NK-92 (cell line): ENCODE measurements around the gene TPST1.
"Not testable (repeated sequence)": the region's sequence is repeated elsewhere in the genome, so short reads cannot be mapped to it uniquely, and the experiment has no call there.

Source experiments
- DNase-seq: peaks from one replicate; lab custom pipeline; 2025; ENCODE audit not compliant: unreplicated experiment; lab: John Stamatoyannopoulos, UW

TPST1 gene

GRCh38 chr7:66324985-66325384, 119.9 kb downstream of the TPST1 start:
- DNase-seq: not testable (repeated sequence)

DNA sequence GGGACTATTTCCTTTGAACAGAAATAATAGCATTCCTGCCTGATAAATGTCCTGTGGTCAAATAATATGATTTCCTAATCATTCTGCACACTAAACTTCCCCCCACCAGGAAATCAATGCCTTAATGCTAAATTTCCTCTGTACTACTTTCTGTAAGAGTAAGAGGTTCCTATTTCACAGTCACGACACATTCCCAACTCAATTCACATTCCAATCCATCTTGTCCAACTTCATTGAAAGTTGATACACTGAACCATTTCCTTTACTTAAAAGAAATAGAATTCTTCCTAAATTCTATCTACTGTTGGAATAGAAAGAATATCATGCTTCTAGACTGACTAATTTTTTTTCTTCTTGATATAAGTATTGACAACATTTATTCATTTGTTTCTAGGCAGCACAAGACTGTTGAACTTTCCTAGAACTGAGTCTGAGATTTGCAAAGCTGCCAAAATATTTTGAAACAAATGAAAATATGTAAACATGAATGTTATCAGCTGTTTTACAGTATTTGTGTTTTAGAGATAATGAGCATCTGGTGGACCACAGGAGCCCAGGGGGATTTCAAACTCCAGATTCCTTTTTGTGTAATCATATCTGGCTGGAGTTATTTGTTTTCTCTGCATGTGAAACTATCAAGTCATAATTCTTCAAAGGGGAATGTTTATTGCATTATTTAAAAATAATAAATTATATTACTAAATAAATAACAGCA, 121.5 kb downstream of the TPST1 start:
- no peak for DNase-seq

DNA sequence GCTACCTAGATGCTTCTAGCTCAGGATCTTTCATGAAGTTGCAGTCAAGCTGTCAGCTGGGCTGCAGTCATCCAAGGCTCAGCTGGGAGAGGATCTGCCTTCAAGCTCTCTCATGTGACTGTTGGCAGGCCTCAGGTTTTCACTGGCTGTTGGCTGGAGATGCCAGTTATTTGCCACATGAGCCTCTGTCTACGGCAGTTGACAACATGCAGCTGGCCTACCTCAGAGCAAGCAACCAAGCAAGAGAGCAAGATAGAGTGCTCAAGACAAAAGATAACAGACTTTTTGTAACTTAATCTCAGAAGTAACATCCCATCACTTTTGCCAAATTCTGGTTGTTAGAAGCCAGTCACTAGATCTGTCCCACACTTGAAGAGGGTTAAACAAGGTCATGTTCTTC, 125.8 kb downstream of the TPST1 start:
- no peak for DNase-seq

DNA sequence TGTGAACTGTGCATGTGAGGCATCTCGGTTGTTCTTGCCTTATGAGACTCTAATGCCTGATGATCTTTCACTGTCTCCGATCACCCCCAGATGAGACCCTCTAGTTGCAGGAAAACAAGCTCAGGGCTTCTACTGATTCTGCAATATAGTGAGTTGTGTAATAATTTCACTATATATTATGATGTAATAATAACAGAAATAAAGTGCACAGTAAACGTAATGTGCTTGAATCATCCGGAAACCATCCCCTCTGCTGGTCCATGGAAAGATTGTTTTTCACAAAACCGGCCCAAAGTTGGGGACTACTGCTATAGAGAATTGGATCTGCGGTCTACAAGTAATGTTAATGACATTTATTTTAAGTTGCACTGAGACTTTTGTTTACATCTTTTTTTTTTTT, 126.7 kb downstream of the TPST1 start:
- DNase-seq: no peak

DNA sequence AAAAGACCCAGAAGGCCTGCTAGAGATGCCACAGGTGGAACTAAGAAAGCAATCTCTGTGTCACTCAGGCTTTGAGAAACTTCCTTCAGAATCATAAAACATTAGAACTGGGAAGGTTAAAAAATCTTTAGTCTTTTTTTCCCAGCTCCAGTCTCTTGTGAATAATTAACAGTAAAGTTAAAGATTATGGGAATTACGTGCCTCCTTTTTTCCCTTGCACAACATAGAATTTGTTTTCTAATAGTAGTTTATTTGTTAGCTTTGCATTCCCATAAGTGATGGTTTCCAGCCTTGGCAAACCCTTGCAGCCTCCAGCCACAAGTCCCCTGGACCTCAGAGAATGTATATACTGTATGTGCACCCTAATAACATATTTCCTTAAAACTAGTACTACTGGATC, 128.3 kb downstream of the TPST1 start:
- DNase-seq: no peak

DNA sequence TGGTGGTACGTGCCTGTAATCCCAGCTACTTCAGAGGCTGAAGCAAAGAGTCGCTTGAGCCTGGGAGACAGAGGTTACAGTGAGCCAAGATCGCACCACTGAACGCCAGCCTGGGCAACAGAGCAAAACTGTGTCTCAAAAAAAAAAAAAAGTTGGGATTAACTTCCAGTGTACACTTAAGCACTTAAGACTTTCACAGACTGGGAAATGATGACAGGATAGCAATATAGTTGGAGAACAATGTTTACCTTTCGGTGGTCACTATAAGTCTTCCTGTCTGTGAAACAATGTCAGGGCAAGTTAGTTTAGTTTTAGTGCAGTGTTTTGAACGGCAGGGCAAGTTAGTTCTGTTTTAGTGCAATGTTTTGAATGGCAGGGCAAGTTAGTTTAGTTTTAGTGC, 130.2 kb downstream of the TPST1 start:
- no peak for DNase-seq

GRCh38 chr7:66336760-66337159, 131.6 kb downstream of the TPST1 start:
- no peak for DNase-seq

GRCh38 chr7:66339141-66339540, 134.0 kb downstream of the TPST1 start:
- no peak for DNase-seq

GRCh38 chr7:66344166-66344565, 139.0 kb downstream of the TPST1 start:
- DNase-seq: no peak

DNA sequence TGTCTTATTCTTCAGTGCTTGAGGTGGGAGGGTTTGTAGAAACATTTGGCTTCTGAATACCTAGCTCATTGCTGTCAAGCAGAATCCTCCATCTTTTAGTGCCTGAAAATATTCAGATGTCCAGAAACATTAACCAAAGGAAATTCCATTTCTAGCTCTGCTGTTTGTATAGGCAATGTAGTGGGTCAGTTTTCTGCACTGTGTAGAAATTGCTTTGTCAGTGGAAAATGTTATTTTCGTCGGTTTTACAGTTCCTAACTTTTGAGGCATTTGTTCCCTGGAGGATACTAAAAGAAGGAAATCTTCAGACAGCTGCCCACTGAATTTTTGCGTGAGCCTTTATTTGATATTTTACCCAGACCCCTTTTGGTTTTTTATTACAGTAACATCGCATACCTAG, 143.4 kb downstream of the TPST1 start:
- DNase-seq: no peak

- DNase-seq: no peak
Measured at GRCh38 chr7:66348959-66349358, 143.8 kb downstream of the TPST1 start.

DNA sequence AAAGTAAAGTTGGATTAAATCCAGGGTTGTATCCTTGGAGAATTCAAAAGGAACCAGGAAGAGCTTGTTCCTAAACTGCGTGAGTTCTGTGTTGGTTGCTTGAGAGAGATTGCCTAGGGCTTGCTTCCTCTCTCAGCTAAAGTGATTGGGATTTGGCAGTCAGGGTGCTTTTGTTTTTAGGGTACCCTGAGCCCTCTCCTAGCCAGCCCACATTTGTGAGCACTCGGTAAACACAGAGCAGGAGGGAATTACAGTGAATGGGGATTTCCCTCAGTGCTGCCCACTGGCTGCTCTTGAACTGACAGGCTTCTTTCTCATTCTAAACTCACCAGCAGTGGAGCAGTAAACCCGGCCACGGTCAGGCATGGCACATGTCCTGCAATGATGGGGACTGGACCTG, 146.9 kb downstream of the TPST1 start:
- no peak for DNase-seq

- DNase-seq: no peak
Measured at GRCh38 chr7:66353547-66353946, 148.4 kb downstream of the TPST1 start.

DNA sequence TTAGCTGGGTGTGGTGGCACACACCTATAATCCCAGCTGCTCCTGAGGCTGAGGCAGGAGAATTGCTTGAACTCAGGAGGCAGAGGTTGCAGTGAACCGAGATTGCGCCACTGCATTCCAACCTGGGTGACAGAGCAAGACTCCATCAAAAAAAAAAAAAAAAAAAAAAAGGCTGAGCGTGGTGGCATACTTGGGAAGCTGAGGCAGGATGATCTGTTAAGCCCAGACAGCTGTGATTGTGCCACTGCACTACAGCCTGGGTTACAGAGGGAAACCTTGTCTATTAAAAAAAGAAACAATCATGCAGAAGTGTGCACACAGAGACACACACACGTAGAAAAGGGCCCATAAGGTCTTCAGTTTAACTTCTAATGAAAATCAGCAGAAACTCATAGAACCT, 150.6 kb downstream of the TPST1 start:
- no peak for DNase-seq

DNA sequence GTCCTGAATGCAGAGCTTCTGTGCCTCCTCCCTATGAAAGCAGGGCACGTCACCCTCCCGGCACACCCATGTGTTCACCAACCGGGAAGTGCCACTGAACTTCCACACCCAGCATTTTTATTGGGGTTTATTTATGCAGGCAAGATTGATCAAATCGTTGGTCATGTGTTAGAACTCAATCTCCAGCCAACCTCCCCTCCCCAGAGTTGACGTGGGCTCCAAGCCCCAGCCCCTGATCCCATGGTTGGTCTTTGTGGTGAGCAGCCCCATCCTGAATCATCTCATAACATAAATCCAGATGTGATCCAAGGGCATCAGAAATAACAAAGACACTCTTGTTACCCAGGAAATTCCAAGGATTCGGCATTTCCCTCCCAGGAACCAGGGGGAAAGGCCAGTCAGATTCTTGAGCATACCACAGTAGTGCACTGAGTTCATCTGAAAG, 151.2 kb downstream of the TPST1 start:
- no peak for DNase-seq

DNA sequence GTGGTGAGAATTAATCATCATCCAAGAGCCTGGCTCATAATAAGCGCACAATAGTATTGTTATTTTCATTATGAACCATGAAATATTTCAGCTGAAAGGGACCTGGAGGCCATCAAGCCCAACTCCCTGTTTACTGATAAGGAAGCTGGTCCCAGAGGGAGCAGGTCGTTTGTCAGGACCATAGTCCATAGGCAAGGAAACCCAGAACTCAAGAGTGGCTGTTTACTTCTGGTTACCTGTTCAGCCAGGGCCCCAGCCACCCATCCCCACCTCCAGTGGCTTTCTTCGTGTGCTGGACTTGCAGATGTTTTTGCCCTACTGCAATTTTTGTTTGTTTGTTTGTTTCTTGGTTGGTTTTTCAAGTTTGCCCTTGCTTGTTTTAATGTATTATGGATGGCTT, 152.0 kb downstream of the TPST1 start:
- DNase-seq: no peak

DNA sequence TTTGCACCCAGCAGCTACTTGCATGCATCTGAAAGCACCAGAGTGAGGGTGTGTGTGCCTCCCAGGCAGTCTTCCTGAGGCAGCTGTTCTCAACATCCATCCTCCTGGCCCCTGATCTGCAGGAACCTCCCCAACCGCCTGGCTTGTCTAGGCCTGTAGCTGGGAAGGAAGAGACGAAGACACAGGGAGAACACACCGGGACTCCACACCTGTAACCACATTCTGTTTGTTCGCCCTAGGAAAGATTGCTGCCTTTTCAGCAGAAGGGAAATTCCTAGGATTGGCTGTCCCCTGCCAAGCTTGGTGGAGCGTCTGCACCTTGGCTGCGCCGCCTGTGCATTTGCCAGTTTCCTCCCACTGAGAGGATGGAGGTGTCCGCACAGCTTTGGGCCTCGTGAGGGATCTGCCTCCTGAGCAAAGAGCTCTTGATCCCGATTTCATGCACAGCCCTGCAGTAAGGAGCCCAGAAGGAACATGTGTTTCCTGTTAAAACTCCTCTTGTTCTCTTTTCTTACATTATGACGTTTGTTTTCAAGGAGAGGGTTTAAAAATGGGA, 154.6 kb downstream of the TPST1 start:
- DNase-seq: no peak

DNA sequence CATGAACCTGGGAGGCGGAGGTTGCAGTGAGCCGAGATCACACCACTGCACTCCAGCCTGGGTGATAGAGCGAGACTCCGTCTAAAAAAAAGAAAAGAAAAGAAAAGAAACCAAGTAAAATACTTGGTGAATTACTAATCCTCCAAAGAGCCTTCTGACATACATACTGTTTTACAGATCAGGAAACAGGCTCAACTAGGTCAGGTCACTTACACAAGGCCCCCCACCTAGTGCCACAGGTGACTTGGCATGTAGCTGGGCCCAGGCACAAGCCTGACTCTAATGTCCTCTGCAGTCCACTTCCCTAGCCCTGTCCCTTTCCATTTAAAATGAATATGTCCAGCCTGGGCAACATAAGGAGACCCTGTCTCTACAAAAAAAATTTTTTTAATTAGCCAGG, 157.0 kb downstream of the TPST1 start:
- no peak for DNase-seq

DNA sequence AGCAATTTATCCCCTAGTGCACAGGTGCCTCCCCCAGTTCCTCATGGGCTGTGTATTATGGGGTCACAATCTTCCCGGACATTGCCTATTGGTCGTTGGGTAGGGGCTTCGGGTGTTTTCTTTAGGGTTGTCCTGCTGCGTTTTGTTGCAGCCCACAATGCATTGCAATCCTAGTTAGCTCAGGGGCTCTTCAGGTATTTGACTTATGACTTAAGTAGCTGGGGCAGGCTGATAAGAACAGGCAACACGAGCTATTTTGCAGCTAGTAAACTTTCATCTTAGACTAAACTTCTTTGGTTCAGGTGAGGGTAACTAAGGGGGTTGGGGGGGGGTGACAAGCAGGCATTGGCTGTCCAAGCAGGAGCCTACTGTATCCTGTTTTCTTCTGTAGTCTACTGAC, 158.5 kb downstream of the TPST1 start:
- no peak for DNase-seq

GRCh38 chr7:66365031-66365430, 159.9 kb downstream of the TPST1 start:
- DNase-seq: not testable (repeated sequence)

DNA sequence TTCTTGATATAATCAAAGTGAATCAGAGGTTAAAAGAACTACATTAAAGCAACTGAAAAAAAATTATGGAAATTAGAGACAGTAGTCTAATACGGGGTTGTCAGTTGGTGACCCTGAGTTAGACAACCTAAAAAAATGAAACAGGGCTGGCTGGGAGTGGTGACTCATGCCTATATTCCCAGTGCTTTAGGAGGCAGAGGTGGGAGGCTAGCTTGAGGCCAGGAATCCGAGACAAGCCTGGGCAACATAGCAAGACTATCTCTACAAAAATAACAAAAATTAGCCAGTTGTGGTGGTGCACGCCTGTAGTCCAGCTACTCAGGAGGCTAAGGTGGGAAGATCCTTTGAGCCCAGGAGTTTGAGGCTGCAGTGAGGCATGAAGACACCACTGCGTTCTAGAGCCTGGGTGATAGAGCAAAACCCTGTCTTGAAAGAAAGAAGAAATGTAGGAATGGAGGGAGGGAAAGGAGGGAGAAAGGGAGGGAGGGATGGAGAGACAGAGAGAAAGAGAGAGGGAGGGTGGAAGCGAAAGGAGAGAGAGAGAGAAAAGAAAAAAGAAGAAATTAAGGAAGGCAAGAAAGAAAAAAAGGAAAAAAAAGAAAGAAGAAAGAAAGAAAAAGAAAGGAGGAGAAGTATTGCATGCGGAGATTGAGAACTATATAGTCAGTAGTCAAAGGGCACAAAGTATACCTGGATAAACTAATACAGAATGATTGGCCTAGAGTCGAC, 166.1 kb downstream of the TPST1 start:
- no peak for DNase-seq

GRCh38 chr7:66374141-66374840, 169.2 kb downstream of the TPST1 start:
- DNase-seq: not testable (repeated sequence)
